ENCODE results near the gene TMEM8B.

TMEM8B gene

DNA sequence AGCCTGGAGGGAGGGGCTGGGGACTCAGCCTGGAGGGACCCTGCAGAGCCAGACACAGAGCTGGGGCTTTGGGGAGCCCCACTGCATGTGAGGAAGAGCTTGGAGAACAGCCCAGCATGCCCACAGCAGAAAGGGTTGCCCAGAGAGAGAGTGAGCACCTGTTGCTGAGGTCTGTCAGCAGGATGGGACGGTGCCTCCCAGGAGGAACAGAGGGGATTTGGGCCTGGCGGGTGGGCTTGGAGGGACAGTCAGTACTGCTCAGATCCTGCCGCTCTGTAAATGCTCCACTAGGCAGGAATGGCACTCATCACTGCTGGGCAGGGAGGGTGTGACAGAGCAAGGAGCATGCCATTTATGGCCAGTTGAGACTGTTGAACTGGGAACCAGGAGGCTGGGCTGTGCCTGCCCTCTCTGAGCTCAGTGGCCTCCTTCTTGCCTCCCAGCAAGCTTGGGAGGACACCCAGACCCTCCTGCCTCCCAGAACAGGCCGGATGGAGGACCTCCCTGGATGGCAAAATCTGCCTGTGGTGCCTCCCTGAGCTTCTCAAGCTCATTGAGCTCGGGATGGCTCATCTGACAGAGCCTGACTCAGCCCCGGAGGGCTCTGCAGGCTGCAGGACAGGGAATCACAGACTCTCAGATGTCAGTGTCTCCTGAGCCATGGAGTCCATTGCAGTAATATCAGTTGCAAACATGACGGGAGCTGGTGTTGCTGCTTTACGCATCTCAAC lies 76.2 kb downstream of the TMEM8B start:
- TF ChIP-seq, protein P1, sequence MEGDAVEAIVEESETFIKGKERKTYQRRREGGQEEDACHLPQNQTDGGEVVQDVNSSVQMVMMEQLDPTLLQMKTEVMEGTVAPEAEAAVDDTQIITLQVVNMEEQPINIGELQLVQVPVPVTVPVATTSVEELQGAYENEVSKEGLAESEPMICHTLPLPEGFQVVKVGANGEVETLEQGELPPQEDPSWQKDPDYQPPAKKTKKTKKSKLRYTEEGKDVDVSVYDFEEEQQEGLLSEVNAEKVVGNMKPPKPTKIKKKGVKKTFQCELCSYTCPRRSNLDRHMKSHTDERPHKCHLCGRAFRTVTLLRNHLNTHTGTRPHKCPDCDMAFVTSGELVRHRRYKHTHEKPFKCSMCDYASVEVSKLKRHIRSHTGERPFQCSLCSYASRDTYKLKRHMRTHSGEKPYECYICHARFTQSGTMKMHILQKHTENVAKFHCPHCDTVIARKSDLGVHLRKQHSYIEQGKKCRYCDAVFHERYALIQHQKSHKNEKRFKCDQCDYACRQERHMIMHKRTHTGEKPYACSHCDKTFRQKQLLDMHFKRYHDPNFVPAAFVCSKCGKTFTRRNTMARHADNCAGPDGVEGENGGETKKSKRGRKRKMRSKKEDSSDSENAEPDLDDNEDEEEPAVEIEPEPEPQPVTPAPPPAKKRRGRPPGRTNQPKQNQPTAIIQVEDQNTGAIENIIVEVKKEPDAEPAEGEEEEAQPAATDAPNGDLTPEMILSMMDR (IDR thresholded peaks at IDR 0.05; ENCODE audit: insufficient read depth, low read depth, low read length, missing control alignments): no peak
- no peak overlapping the region for H3K4me3 ChIP-seq (ENCODE audit: low read depth, low read length)
- DNase-seq (ENCODE audit: low read depth): no peak

DNA sequence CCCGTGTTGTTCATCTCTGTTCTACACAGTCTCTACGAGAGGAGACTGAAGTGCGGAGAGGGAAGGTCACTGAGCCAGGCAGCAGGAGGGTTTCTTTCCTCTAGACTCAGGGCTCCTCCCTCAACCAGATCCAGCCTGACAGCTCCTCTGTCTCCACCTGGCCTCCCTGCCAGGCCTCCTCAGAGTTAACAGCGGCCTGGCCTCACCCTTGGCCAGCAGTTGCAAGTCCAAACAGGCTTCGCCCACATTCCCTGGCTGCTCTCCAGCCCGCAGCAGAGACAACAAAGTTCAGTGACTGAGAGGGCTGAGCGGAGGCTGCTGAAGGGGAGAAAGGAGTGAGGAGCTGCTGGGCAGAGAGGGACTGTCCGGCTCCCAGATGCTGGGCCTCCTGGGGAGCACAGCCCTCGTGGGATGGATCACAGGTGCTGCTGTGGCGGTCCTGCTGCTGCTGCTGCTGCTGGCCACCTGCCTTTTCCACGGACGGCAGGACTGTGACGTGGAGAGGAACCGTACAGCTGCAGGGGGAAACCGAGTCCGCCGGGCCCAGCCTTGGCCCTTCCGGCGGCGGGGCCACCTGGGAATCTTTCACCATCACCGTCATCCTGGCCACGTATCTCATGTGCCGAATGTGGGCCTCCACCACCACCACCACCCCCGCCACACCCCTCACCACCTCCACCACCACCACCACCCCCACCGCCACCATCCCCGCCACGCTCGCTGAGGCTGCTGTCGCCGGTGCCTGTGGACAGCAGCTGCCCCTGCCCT lies 77.1 kb downstream of the TMEM8B start, which contains the start of gene HRCT1:
TSS of gene HRCT1 (plus strand) at position 291 of the 768 bp plus-strand sequence. CDS start at position 377, 86 bp downstream.
- DNase-seq (ENCODE audit: low read depth): no peak
- H3K4me3 ChIP-seq (ENCODE audit: low read depth, low read length): no peak within 1 kb of the TSS
- TF ChIP-seq, protein P1 (IDR thresholded peaks at IDR 0.05; ENCODE audit: insufficient read depth, low read depth, low read length, missing control alignments): no peak

DNA sequence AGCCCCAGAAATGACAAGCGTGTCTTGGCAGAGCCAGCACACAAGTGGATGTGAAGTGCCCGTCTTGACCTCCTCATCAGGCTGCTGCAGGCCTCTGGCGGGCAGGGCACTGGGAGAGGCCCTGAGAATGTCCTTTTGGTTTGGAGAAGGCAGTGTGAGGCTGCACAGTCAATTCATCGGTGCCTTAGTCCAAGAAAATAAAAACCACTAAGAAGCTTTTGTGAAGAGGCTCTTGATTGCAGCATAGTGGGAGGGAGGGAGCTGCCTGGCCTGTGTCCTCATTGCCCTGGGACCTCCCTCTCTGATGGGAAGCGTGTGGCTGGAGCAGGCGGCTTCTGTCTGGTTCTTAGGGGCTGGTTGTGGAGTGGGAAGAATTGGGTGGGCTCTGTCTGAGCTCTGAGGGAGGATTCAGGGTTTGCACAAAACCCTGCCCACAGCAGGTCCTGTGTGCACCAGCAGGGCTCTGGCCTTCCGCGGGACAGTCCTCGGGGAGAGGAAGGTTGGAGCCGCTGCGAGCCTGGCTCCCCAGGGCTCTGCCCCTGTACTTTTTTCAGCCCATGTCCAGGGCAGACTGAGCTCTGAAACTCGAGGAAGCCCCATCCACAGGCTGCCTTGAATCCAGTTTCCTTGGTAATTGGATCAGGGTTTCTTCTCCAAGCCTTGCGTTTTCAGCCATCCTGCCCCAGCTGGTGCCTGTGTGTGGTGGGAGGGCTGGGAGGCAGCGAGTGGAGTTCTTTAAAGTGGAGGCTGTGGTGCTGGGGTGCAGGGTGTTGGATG lies 78.1 kb downstream of the TMEM8B start:
- DNase-seq (ENCODE audit: low read depth): no peak
- TF ChIP-seq, protein P1 (IDR thresholded peaks at IDR 0.05; ENCODE audit: insufficient read depth, low read depth, low read length, missing control alignments): no peak
- H3K4me3 ChIP-seq (ENCODE audit: low read depth, low read length): no peak overlapping the region

DNA sequence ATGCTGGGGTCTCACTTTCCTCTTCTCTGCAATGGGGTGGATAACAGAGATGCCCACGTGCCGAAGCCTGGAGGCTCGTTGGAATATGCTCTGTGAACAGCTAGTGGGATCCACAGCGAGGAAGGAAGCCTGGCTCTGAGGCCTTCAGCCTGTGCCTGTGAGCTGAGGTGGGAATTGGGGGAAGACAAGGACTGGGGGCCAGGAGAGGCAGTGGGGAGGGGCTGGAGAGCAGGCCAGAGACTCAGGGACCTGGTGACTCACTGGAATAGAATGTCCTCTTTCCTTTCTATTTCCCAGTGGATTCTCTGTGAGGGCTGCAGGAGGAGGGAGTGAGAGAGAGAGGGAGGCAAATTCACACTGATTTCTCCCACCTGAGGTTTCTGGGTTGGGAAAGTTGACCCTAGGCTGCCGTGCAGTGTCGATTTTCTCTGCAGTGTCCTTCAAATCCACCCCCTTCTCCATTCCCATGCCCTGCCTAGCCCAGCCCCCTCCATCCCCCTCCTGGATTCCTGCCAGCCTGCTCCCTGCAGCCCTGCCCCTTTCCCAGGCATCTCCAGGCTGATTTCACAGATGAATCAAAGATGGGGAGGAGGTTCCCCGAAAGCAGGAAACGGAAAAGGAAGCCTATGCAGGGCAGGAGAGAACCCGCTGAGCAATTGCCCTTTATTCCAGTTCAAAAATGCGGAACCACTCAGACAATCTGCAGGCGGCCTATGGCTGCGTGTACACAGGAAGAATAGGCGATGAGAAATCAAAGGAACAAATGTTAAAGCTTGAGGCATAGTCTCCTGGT lies 78.9 kb downstream of the TMEM8B start:
- no peak for DNase-seq (ENCODE audit: low read depth)
- H3K4me3 ChIP-seq (ENCODE audit: low read depth, low read length): no peak overlapping the region
- TF ChIP-seq, protein P1 (IDR thresholded peaks at IDR 0.05; ENCODE audit: insufficient read depth, low read depth, low read length, missing control alignments): no peak

DNA sequence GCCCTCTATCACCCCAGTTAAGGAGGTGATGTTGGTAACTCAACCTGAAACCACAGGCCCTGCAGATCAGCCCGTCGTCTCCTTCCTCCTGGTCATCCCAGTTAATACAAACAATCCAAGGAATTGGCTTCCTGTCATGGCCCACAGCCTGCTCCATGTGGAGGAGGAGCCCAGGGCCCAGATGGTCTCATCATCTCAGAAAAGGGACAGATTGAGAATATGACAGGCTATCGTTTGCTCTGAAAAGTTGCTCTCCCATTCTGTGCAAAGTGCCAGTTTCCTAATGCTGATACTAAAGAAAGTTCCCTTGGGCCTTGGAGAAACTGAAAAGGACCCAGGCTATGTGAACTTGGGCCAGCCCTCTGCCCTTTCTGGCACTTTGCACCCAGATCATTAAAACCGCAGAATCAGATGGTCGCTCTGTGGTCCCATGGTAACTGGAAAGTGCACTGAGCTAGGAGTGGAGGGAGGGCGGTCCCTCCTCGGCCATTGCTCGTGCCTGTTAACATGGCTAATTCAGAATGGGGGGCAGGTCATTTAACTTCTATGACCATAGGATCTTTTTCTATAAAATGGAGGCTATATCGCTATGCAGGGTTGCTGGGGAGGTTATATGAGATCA lies 79.6 kb downstream of the TMEM8B start:
- no peak for DNase-seq (ENCODE audit: low read depth)
- H3K4me3 ChIP-seq (ENCODE audit: low read depth, low read length): no peak overlapping the region
- TF ChIP-seq, protein P1 (IDR thresholded peaks at IDR 0.05; ENCODE audit: insufficient read depth, low read depth, low read length, missing control alignments): no peak

DNA sequence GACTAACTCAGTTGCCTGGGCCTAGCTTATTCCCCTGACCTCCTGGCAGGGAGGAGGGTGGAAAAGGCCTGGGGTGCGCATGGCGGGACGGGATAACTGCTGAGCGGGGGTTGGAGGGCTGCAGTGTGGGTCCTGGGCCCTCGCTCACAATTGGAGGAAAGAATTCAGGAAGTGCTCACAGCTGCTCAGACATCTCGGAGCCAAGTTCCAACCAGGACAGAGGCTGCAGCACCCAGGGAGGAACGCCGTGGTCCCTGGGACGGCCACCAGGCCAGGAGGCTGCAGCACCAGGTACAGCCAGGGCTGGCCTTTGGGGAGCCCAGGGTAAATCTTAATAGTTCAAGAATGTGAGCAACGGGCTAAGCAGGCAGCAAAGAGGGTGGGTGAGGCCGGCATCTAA lies 80.2 kb downstream of the TMEM8B start, which contains the start of gene SPAAR:
TSS of gene SPAAR (plus strand) at position 217 of the 400 bp plus-strand sequence. CDS start 974 bp downstream, outside the sequence.
- no peak for DNase-seq (ENCODE audit: low read depth)
- H3K4me3 ChIP-seq (ENCODE audit: low read depth, low read length): no peak within 1 kb of the TSS
- TF ChIP-seq, protein P1 (IDR thresholded peaks at IDR 0.05; ENCODE audit: insufficient read depth, low read depth, low read length, missing control alignments): no peak

Data from GM12865 (cell line).